Right lobe of liver (tissue), 6 donors: ENCODE results near the gene ZACN. TPM values are rescaled to one million over a fixed set of nuclear protein-coding genes. Genes with fewer than 3 reads are reported as not detected.

Experiments
- ATAC-seq, 4 donors: fragments of 200-7000 bp; cut with Tn5 transposase; one replicate each; pipeline ENCODE4 v1.9.1; 2020; ENCODE audit warnings: mild to moderate bottlenecking in 4 of 4, moderate library complexity in 4 of 4
- DNase-seq, 3 donors: peaks; one replicate each; pipeline ENCODE4 v3.0.0-alpha.2; 2020
- H3K27ac ChIP-seq, 3 donors: fragments of 200-600 bp; one replicate each; pipeline ENCODE4 v1.8.0; 2022
- H3K27me3 ChIP-seq, 2 donors: fragments of 200-600 bp; one replicate each; pipeline ENCODE4 v1.8.0; 2022
- H3K36me3 ChIP-seq, 4 donors: fragments of 200-600 bp; sonication (generic) in 1 of 4; one replicate each; pipeline versions ENCODE4 v1.5.1 to v1.8.0; 2017 to 2022; ENCODE audit warnings: control low read depth in 1 of 4
- H3K4me1 ChIP-seq, 4 donors: fragments of 200-600 bp; sonication (generic) in 1 of 4; one replicate each; pipeline versions ENCODE4 v1.5.1 to v1.8.0; 2017 to 2022; ENCODE audit warnings: control low read depth in 1 of 4
- H3K4me3 ChIP-seq, 3 donors: fragments of 200-600 bp; one replicate each; pipeline ENCODE4 v1.8.0; 2022
- H3K9me3 ChIP-seq, 4 donors: fragments of 200-600 bp; sonication (generic) in 1 of 4; one replicate each; pipeline versions ENCODE4 v1.5.1 to v1.8.0; 2017 to 2022; ENCODE audit warnings: control low read depth in 1 of 4
- POLR2A ChIP-seq: fragments of 450-650 bp; IDR thresholded peaks from one replicate; pipeline ENCODE4 v1.6.1; 2017; ENCODE audit warnings: antibody characterized with exemption, mild to moderate bottlenecking
- WGBS: methylation state at CpG from one replicate; pipeline ENCODE4 v1.1.6; 2018; ENCODE audit warnings: low coverage, low lambda C conversion rate; ENCODE audit not compliant: insufficient coverage; ENCODE audit errors: missing lambda C conversion rate; 5-methylcytosine and 5-hydroxymethylcytosine counted together
- intact Hi-C, 2 donors: fragments of 100-400 bp; cut with DNase I; formaldehyde crosslinking; loops; one replicate each; pipeline versions ENCODE4 v1.11.2 to v1.14.1; 2022
- total RNA-seq, 6 experiments: library from RNA; depleted of rRNA in 2 of 6; stranded (reverse); fragments of >200 nt in 2 of 6; fragmentation: NEBNext Ultra II Directional in 3 of 6; extraction: Animal tissue kit (Norgen Biotek cat#: 25700) in 3 of 6; gene quantifications; one replicate each; pipeline versions ENCODE4 v1.1.0 to v1.2.4, GENCODE V29; 2016 to 2023
- TF ChIP-seq, protein P1 (sequence below), 4 donors: fragments of 200-600 bp in 3 of 4; fragments of 450-650 bp in 1 of 4; IDR thresholded peaks; one replicate each; pipeline versions ENCODE4 v1.5.1 to v1.8.0; 2016 to 2022; ENCODE audit warnings: antibody characterized with exemption in 4 of 4, mild to moderate bottlenecking in 2 of 4
- donor health status: DM: no; HTN: yes; CAD: no.
- donor health status: DM: no; HTN: no; CAD: no.
- donor health status: DM: no; HTN: no; CAD: no.
- donor health status: DM: no; HTN: yes; CAD: no.
- donor health status: DM: no; HTN: yes; CAD: no.

Gene ZACN
- total RNA-seq, 6 experiments from 2014 or later, result not detected

DNA sequence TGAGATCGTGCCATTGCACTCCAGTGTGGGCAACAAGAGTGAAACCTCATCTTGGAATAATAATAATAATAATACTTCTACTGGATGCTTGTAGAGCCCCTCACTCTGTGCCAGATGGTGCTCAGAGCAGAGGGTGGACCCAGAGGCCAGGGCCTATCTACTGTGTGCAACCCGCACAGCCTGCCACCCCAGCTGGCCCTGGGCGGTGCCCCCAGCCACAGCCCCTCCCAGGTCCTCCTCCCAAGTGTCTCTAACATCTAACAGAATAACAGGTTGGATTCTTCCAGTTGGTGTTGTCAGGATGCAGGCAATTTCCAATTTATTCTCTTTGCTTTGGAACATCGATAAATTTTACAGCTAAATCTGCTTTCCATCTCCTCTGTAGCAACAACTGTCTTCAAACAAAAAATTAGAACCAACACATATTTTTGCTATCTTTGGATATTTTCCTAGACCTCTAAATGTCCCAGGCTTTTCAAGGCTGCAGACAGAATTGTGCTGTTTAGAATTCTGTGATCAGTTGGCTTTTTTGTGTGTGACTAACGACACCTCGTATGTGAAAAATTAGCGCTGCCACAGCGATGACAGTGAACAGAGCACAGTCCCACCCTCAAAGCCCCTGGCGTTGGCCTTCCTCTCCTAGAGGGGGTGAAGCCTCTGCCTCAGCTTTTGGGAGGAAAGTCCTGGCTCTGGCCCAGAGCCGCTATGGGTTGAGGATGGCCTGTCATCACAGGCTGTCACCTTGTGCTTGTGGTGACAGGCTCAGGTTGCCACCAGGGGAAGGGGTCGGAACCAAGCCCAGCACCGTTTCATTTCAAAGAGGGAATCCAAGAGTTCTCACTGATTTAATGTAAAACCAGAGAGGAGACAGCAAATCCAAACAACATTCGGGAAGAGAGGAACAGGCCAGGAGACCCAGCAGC, 44.3 kb upstream of the ZACN start:
- 78% methylated on average over 8 of the region's 13 CpGs for whole genome bisulfite sequencing

GRCh38 chr17:76036497-76037261, 42.3 kb upstream of the ZACN start:
- Histone ChIP-seq H3K27ac (no peak overlapping the region), H3K4me3 (no peak overlapping the region), H3K27me3 (no peaks in the 10 kb centered on the region), H3K9me3 (no peaks in the 10 kb centered on the region), H3K36me3 (peaks cover 4 to 33% (median 21%) of the 10 kb centered on the region in 4 donors), H3K4me1 (no peaks in the 10 kb centered on the region)
- TF ChIP-seq POLR2A, result no peak
- TF ChIP-seq, protein P1, sequence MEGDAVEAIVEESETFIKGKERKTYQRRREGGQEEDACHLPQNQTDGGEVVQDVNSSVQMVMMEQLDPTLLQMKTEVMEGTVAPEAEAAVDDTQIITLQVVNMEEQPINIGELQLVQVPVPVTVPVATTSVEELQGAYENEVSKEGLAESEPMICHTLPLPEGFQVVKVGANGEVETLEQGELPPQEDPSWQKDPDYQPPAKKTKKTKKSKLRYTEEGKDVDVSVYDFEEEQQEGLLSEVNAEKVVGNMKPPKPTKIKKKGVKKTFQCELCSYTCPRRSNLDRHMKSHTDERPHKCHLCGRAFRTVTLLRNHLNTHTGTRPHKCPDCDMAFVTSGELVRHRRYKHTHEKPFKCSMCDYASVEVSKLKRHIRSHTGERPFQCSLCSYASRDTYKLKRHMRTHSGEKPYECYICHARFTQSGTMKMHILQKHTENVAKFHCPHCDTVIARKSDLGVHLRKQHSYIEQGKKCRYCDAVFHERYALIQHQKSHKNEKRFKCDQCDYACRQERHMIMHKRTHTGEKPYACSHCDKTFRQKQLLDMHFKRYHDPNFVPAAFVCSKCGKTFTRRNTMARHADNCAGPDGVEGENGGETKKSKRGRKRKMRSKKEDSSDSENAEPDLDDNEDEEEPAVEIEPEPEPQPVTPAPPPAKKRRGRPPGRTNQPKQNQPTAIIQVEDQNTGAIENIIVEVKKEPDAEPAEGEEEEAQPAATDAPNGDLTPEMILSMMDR (IDR thresholded peaks at IDR 0.05), result no peak
- DNase-seq, result no peak
- intact Hi-C loops, result no loop called here
- ATAC-seq, result peak; percentile 64 to 82 (median 68)
- 42% methylated on average over 12 of the region's 22 CpGs for WGBS

More for the DNA sequence above, 44.3 kb upstream of the ZACN start:
- ATAC-seq (peak in 1 of 4 donors; percentile 28), DNase-seq (no peak)
- Histone ChIP-seq H3K36me3 (peaks cover 0 to 13% (median 5%) of the 10 kb centered on the region in 4 donors), H3K9me3 (no peaks in the 10 kb centered on the region), H3K4me3 (no peak overlapping the region), H3K27me3 (no peaks in the 10 kb centered on the region), H3K4me1 (no peaks in the 10 kb centered on the region), H3K27ac (no peak overlapping the region)
- TF ChIP-seq, protein P1 (IDR thresholded peaks at IDR 0.05), result no peak
- TF ChIP-seq POLR2A, result no peak
- intact Hi-C loops, result no loop called here

GRCh38 chr17:76038050-76038449, 40.9 kb upstream of the ZACN start:
- ATAC-seq (no peak), DNase-seq (no peak)
- Histone ChIP-seq H3K4me1 (no peaks in the 10 kb centered on the region), H3K9me3 (no peaks in the 10 kb centered on the region), H3K27me3 (no peaks in the 10 kb centered on the region), H3K4me3 (no peak overlapping the region), H3K27ac (no peak overlapping the region), H3K36me3 (peaks cover 4 to 46% (median 31%) of the 10 kb centered on the region in 4 donors)
- TF ChIP-seq, protein P1 (IDR thresholded peaks at IDR 0.05), result no peak
- WGBS, result 90% methylated on average over 3 of the region's 3 CpGs
- intact Hi-C loops, result no loop called here

DNA sequence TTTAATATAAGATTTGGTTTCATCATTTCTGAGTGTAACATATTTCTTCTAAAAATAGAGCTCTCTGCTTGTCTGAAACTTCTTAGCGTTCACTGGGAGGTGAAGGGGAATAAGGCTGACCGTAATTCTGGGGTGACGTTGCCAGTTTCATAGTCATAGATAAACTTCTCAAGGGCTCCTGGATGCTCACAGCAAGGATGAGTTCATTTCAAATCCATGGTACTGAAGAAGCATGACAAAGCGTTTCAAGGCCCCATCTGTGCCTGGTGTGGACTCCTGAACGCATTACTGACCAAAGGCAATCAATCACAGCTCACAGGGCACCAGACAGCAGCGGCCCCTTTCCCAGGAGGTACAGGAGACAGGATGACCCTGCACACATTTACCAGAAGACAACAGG, 39.9 kb upstream of the ZACN start:
- ATAC-seq, result no peak
- Histone ChIP-seq H3K27me3 (no peaks in the 10 kb centered on the region), H3K27ac (no peak overlapping the region), H3K9me3 (no peaks in the 10 kb centered on the region), H3K36me3 (peaks cover 4 to 57% (median 35%) of the 10 kb centered on the region in 4 donors), H3K4me1 (no peaks in the 10 kb centered on the region), H3K4me3 (no peak overlapping the region)
- intact Hi-C loops, result no loop called here
- WGBS, result 87% methylated on average over 3 of the region's 6 CpGs
- TF ChIP-seq, protein P1 (IDR thresholded peaks at IDR 0.05), result no peak
- TF ChIP-seq POLR2A, result no peak
- no peak for DNase-seq
